GM21529 (cell line): ENCODE measurements around the gene ATP12A.

Source experiments
- ATAC-seq: cut with Tn5 transposase; IDR thresholded peaks from one replicate; pipeline ENCODE4 v1.9.1; 2021; ENCODE audit not compliant: unreplicated experiment

Gene ATP12A

DNA sequence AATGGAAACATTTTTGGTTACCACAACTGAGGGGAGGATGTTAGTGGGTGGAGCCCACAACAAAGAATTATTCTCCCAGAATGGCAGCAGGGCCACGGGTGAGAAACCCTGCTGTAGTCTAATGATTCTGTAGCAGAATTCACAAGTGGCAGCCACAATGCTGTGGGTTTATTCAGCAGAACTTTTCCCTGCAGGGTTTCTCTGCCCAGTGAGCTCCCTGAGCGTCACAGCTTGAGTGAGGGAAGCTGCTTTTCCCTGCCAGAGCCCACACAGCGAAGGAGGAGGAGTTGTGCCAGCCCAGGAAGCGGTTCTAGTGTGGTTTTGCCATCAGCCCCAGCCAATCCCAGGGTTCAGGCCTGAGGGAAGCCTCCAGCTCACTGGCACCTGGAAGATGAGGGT, 4.4 kb downstream of the ATP12A start:
- ATAC-seq: peak; percentile 55

DNA sequence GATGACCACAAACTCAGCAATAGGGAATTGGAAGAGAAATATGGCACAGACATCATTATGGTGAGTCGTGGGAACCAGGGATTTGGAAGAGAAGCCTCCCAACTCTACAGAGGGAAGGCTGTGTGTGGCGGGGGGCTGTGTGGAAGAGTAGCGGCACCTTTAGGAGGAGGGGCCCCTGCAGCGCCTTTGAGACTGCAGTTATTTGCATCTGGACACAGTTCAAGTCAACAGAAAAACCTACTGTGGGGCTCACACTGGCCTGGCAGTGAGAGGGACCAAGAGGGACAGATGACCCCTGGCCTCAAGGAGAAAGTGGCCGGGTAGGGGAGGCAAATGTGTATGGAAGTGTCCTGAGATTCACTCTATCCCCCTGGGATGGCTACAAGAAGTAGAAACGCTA, 5.1 kb downstream of the ATP12A start:
- ATAC-seq: no peak

- no peak for ATAC-seq
These were observed 7.4 kb downstream of the ATP12A start for GRCh38 chr13:24687611-24688010.

DNA sequence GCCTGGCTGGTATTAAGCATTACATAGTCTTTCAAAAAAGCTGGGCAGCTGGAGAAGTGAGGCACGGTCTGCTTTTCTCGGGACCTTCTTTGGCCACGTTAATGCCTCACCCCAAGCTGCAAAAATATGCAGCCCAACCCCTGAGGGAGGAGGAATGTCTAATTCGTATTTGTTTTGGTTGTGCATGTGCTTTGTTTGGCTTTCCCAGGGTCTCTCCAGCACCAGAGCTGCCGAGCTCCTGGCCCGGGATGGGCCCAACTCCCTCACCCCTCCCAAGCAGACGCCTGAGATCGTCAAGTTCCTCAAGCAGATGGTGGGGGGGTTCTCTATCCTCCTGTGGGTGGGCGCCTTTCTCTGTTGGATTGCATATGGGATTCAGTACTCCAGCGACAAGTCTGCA, 7.9 kb downstream of the ATP12A start:
- ATAC-seq: no peak

GRCh38 chr13:24688950-24689349, 8.7 kb downstream of the ATP12A start:
- ATAC-seq: no peak

DNA sequence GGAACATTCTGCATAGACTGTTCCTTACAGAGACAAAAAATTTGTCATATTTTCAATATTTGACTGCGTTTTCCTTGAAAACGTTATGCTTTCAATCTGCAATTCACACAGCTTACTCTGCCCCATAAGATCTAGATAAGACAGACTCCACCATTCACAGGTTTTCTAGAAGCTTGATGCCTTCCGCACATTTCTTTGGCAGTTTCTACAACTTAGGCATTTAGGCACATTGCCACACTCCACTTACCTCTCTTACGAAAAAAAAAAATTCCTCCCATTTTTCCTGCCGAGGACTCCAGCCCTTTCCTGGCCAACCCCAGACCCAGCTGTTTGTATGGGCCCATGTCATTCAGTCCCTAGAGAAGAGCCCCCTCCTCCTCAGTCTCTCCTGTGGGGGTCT, 11.2 kb downstream of the ATP12A start:
- ATAC-seq: no peak

DNA sequence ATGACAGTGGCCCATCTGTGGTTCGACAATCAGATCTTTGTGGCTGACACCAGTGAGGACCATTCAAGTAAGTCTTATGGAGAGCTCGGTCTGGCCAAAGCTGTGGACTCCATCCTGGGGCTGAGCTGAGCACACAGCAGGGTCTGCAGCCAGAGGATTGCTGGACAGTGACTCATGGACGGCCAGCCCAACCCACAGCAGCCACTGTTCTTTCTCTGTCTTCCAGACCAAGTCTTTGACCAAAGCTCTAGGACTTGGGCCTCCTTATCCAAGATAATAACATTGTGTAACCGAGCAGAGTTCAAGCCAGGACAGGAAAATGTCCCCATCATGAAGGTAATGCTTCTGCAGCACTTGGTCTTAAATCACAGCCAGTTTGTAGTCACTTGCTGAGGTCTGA, 12.4 kb downstream of the ATP12A start:
- ATAC-seq: no peak

- ATAC-seq: no peak
These were observed 13.8 kb downstream of the ATP12A start for GRCh38 chr13:24693862-24694471.

DNA sequence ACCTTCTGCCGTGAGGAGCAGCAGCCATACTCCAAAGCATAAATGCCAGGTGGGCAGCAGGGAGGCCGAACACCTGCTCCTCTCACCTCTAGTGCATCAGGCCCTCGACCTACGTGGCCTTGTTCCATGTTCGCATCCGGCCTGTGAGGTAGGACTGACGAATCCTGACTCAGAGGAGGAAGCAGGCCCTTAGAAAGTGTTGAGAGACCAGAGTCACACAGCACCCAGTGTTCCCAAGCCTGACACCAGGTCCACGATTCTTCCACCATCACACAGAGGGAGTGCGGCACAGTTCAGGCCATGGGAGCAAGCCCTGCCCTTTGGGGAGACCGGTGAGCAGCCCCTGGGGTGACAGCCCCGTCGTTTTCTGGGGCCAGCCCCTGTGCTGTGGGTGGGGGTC, 14.7 kb downstream of the ATP12A start:
- ATAC-seq: no peak

- no peak for ATAC-seq
These were observed 18.5 kb downstream of the ATP12A start for GRCh38 chr13:24698686-24699085.

GRCh38 chr13:24699541-24699940, 19.3 kb downstream of the ATP12A start:
- no peak for ATAC-seq

- ATAC-seq: no peak
These were observed 20.3 kb downstream of the ATP12A start for GRCh38 chr13:24700539-24700938.

GRCh38 chr13:24706886-24707585, 26.8 kb downstream of the ATP12A start:
- no peak for ATAC-seq

DNA sequence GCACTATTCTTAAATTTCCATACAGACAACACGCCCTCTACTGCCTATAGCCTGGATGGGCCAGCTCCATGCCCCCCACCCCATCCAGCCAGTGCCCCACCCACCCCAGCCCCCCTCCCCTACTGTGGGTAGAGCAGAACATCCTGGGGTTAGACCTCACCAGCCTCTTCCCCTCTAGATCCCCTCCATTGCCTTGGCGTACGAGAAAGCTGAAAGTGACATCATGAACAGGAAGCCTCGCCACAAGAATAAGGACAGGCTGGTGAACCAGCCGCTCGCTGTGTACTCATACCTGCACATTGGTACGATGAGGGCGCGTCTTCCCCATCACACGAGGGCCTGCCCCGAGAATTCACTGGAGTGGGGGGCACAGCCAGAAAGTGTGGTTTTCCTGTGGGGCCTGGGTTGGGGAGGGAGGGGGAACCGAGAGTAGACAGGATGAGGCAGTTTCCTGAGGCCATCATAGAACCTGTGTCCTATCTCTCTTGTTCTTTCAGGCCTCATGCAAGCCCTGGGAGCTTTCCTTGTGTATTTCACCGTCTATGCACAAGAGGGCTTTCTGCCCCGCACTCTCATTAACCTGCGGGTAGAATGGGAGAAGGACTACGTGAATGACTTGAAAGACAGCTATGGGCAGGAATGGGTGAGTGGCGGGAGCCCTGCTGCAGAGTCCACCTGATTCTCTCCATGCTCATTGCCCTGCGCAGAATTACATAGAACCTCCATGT, 29.1 kb downstream of the ATP12A start:
- ATAC-seq: peak; percentile 86

- ATAC-seq: no peak
These were observed 32.8 kb downstream of the ATP12A start for GRCh38 chr13:24713022-24713421.

GRCh38 chr13:24716011-24716410, 35.8 kb downstream of the ATP12A start:
- ATAC-seq: no peak

DNA sequence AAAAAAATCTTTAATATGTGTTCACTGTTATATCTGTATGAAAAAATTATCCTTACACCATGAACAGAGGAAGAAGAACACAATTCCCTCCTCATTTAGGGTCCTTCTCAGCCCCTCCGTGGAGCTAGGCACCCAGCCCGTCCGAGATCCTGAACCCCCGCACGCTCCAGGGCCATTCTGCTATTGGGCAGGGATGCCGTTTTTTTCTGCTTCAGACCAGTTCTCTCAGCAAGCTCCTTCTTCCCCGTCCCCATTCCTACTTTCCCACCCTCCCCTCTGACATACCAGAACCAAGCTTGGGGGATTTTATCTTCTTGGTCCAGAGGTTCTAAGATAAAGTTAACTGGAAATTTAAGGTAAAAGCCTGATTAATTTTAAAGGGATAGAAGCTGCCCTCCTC, 36.2 kb downstream of the ATP12A start:
- no peak for ATAC-seq

- ATAC-seq: no peak
These were observed 37.0 kb downstream of the ATP12A start for GRCh38 chr13:24717217-24717616.

DNA sequence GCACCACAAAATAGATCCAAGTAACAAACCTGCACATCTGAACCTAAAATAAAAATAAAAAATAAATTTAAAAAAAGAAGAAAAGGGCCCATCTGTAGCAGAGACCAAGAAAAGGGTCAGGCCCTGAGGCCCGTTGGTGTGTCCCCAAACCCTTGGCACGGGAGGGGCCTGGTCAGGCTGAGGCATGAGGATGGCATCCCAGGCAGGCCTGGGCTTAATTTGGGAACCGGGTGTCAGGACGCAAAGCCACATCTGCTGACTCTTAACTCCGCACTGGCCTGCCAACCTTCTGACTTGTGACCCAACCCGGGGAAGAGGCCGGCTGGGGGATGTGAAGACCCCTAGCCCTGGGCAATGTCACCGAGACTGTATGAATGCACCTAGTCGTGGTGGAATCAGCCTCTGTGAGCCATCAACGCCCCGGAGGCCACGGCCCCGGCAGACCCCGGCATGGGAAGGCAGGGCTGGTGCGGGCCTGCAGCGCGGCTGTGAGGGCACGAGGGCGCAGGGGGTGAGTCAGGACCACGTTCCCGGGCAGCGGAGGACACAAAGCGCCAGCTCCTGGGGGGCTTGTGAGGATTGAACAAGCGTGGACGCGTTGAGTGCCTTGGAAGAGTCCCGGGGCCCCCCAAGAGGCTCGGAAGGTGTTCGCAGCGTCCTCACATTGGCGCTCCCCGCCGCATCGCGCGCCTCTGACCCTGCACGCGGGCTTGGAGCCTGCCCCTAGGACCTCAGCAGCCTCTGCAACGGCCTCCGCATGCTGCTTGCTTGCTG, 38.2 kb downstream of the ATP12A start:
- no peak for ATAC-seq

- ATAC-seq: no peak
These were observed 38.9 kb downstream of the ATP12A start for GRCh38 chr13:24719139-24719538.

- ATAC-seq: no peak
These were observed 43.0 kb downstream of the ATP12A start for GRCh38 chr13:24723206-24723605.

DNA sequence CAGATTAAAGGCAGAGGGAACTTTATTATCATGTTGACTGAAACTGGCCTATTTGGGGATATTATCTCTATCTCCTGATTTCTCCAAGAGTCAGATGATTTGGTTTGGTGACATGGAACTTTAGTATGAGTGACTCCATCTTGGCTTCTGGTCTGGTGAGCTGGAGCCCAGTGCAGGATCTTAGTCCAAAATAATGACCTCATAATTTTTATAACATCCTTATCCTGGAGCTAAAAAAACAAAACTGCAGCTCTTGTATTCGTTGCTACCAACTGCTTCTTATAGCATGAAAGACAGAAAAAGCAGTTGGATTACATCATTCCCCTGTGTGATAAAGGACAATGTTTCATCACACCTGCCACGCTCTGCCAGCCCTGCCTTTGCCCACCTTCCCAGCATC, 44.5 kb downstream of the ATP12A start:
- no peak for ATAC-seq
